IMR-90 (cell line): Measurements from ENCODE around the gene RAB11B.

Source experiments
- RAD21 ChIP-seq: IDR thresholded peaks from 2 replicates; pipeline ENCODE4 v1.6.1; 2012; ENCODE audit warnings: low read length, improper control_type of control experiment
- RCOR1 ChIP-seq: IDR thresholded peaks from 2 replicates; pipeline ENCODE4 v1.6.1; 2012; ENCODE audit warnings: mild to moderate bottlenecking, low read length, improper control_type of control experiment; ENCODE audit not compliant: insufficient replicate concordance
- TF ChIP-seq, protein P1 (sequence below): conservative IDR thresholded peaks from 2 replicates; pipeline ENCODE4 v1.5.1; 2012; ENCODE audit warnings: mild to moderate bottlenecking, low read depth, low read length, improper control_type of control experiment

DNA sequence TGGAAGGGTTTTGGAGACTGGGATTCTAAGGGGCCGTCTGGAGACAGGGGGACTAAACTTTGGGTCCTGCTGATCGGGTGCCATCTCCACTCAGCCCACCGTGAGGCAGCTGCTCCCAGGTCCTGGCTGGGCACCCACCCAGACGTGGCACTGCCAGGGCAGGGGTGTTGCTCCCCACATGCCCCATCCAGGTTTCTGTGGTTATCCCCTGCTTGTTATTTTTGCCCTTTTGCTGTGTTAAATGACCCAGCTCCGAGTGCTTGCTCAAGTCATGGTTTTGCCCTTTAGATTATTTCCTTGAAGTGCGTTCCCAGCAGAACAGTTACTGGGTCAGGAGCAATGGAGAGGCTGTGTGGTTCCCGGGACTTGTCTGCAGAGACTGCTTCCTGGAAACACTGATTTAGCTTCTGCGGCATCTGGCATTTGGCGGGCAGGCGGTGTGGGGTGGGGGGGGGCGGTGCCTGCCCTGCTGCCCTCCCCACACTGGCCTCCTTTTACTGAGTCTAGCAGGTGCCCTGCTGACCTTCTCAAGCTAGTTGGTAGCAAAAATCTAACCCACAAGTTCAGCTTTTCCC, 1.9 kb downstream of the RAB11B start:
- TF ChIP-seq RCOR1: no peak
- TF ChIP-seq, protein P1, sequence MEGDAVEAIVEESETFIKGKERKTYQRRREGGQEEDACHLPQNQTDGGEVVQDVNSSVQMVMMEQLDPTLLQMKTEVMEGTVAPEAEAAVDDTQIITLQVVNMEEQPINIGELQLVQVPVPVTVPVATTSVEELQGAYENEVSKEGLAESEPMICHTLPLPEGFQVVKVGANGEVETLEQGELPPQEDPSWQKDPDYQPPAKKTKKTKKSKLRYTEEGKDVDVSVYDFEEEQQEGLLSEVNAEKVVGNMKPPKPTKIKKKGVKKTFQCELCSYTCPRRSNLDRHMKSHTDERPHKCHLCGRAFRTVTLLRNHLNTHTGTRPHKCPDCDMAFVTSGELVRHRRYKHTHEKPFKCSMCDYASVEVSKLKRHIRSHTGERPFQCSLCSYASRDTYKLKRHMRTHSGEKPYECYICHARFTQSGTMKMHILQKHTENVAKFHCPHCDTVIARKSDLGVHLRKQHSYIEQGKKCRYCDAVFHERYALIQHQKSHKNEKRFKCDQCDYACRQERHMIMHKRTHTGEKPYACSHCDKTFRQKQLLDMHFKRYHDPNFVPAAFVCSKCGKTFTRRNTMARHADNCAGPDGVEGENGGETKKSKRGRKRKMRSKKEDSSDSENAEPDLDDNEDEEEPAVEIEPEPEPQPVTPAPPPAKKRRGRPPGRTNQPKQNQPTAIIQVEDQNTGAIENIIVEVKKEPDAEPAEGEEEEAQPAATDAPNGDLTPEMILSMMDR: no peak
- TF ChIP-seq RAD21: no peak
